Thymus (tissue), 11 donors: ENCODE results near the gene MRAS. TPM values are rescaled to one million over a fixed set of nuclear protein-coding genes. Genes with fewer than 3 reads are reported as not detected.

Experiments used
- DNase-seq, 9 donors: peaks; one replicate each; pipeline ENCODE4 v3.0.0-alpha.2; 2013; ENCODE audit warnings: low spot score in 9 of 9, low read depth in 6 of 9, missing footprints in 1 of 9
- H3K27ac ChIP-seq, 2 donors: one replicate each; pipeline ENCODE4 v1.5.1; 2013; ENCODE audit warnings: control low read depth in 1 of 2, low read depth in 1 of 2, low read length in 1 of 2, mild to moderate bottlenecking in 1 of 2, moderate library complexity in 1 of 2
- H3K27me3 ChIP-seq, 2 donors: one replicate each; pipeline ENCODE4 v1.5.1; 2013; ENCODE audit warnings: low read length in 1 of 2; ENCODE audit not compliant: control insufficient read depth in 2 of 2, insufficient read depth in 1 of 2
- H3K36me3 ChIP-seq, 2 donors: one replicate each; pipeline ENCODE4 v1.5.1; 2013; ENCODE audit warnings: low read length in 1 of 2, mild to moderate bottlenecking in 1 of 2, moderate library complexity in 1 of 2; ENCODE audit not compliant: control insufficient read depth in 2 of 2, insufficient read depth in 2 of 2
- H3K4me1 ChIP-seq, 2 donors: one replicate each; pipeline ENCODE4 v1.5.1; 2013; ENCODE audit warnings: low read length in 2 of 2; ENCODE audit not compliant: control insufficient read depth in 2 of 2, insufficient read depth in 2 of 2
- H3K4me3 ChIP-seq, 2 donors: one replicate each; pipeline ENCODE4 v1.5.1; 2013; ENCODE audit warnings: low read length in 2 of 2, control low read depth in 1 of 2, mild to moderate bottlenecking in 1 of 2
- H3K9me3 ChIP-seq, 2 donors: one replicate each; pipeline ENCODE4 v1.5.1; 2013; ENCODE audit warnings: low read length in 1 of 2, mild to moderate bottlenecking in 1 of 2; ENCODE audit not compliant: control insufficient read depth in 2 of 2, insufficient read depth in 1 of 2
- WGBS: extraction: QIAGEN DNeasy Blood & Tissue Kit; methylation state at CpG from one replicate; pipeline ENCODE4 v1.1.7; 2013; 5-methylcytosine and 5-hydroxymethylcytosine counted together
- polyA plus RNA-seq: library from polyadenylated mRNA; stranded (reverse); fragments of 200-250 nt; gene quantifications from one replicate; pipeline ENCODE4 v1.2.3, GENCODE V29; 2013
- total RNA-seq: library from RNA; stranded (reverse); fragments of 120-200 nt; gene quantifications from one replicate; pipeline ENCODE4 v1.2.4, GENCODE V29; 2013
- donor health status: healthy.

The MRAS gene
- total and polyA plus RNA-seq, 2 donors, result 4.7 to 11.7 TPM

GRCh38 chr3:138362538-138362937 is 14.2 kb downstream of the MRAS start:
- Histone ChIP-seq H3K4me3 (no peak overlapping the region), H3K27me3 (no peaks in the 10 kb centered on the region), H3K27ac (no peak overlapping the region), H3K9me3 (no peaks in the 10 kb centered on the region), H3K4me1 (no peaks in the 10 kb centered on the region), H3K36me3 (no peaks in the 10 kb centered on the region)
- 98% methylated on average over 7 of the region's 7 CpGs for WGBS
- no peak for DNase-seq

GRCh38 chr3:138363322-138363721 is 14.9 kb downstream of the MRAS start:
- H3K4me1 ChIP-seq, result no peaks in the 10 kb centered on the region
- no peaks in the 10 kb centered on the region for H3K27me3 ChIP-seq
- 96% methylated on average over 4 of the region's 4 CpGs for WGBS
- H3K36me3 ChIP-seq, result no peaks in the 10 kb centered on the region
- H3K4me3 ChIP-seq, result no peak overlapping the region
- DNase-seq, result no peak
- H3K27ac ChIP-seq, result no peak overlapping the region
- H3K9me3 ChIP-seq, result no peaks in the 10 kb centered on the region

- H3K4me1 ChIP-seq, result no peaks in the 10 kb centered on the region
- no peaks in the 10 kb centered on the region for H3K9me3 ChIP-seq
- no peak for DNase-seq
- no peak overlapping the region for H3K4me3 ChIP-seq
- peaks cover 0 to 2% of the 10 kb centered on the region in 2 donors for H3K27me3 ChIP-seq
- WGBS, result 96% methylated on average over 6 of the region's 6 CpGs
- H3K36me3 ChIP-seq, result no peaks in the 10 kb centered on the region
- H3K27ac ChIP-seq, result no peak overlapping the region
Measured at GRCh38 chr3:138364356-138365252, 16.2 kb downstream of the MRAS start.

- H3K27ac ChIP-seq, result no peak overlapping the region
- no peak overlapping the region for H3K4me3 ChIP-seq
- WGBS, result 96% methylated on average over 4 of the region's 4 CpGs
- no peak for DNase-seq
- no peaks in the 10 kb centered on the region for H3K4me1 ChIP-seq
- H3K36me3 ChIP-seq, result no peaks in the 10 kb centered on the region
- peaks cover 0 to 2% of the 10 kb centered on the region in 2 donors for H3K27me3 ChIP-seq
- no peaks in the 10 kb centered on the region for H3K9me3 ChIP-seq
Measured at GRCh38 chr3:138365253-138365555, 16.8 kb downstream of the MRAS start.

GRCh38 chr3:138366006-138366759 is 17.8 kb downstream of the MRAS start:
- H3K4me3 ChIP-seq, result no peak overlapping the region
- 86% methylated on average over 8 of the region's 8 CpGs for WGBS
- DNase-seq, result no peak
- H3K27ac ChIP-seq, result no peak overlapping the region
- no peaks in the 10 kb centered on the region for H3K36me3 ChIP-seq
- no peaks in the 10 kb centered on the region for H3K9me3 ChIP-seq
- no peaks in the 10 kb centered on the region for H3K4me1 ChIP-seq
- peaks cover 0 to 2% of the 10 kb centered on the region in 2 donors for H3K27me3 ChIP-seq

GRCh38 chr3:138367326-138367850 is 19.0 kb downstream of the MRAS start:
- 94% methylated on average over 7 of the region's 7 CpGs for WGBS
- no peaks in the 10 kb centered on the region for H3K4me1 ChIP-seq
- H3K4me3 ChIP-seq, result no peak overlapping the region
- H3K9me3 ChIP-seq, result no peaks in the 10 kb centered on the region
- no peak for DNase-seq
- no peaks in the 10 kb centered on the region for H3K36me3 ChIP-seq
- no peak overlapping the region for H3K27ac ChIP-seq
- peaks cover 0 to 2% of the 10 kb centered on the region in 2 donors for H3K27me3 ChIP-seq

GRCh38 chr3:138367911-138368310 is 19.5 kb downstream of the MRAS start:
- DNase-seq, result no peak
- H3K27me3 ChIP-seq, result peaks cover 0 to 2% of the 10 kb centered on the region in 2 donors
- no peak overlapping the region for H3K4me3 ChIP-seq
- no peaks in the 10 kb centered on the region for H3K9me3 ChIP-seq
- H3K36me3 ChIP-seq, result no peaks in the 10 kb centered on the region
- no peak overlapping the region for H3K27ac ChIP-seq
- 78% methylated on average over 5 of the region's 5 CpGs for WGBS
- H3K4me1 ChIP-seq, result no peaks in the 10 kb centered on the region

- Histone ChIP-seq H3K4me1 (no peaks in the 10 kb centered on the region), H3K9me3 (no peaks in the 10 kb centered on the region), H3K27me3 (peaks cover 0 to 2% of the 10 kb centered on the region in 2 donors), H3K27ac (no peak overlapping the region), H3K4me3 (no peak overlapping the region), H3K36me3 (no peaks in the 10 kb centered on the region)
- 85% methylated on average over 8 of the region's 8 CpGs for WGBS
- DNase-seq, result no peak
Measured at GRCh38 chr3:138369151-138369900, 20.9 kb downstream of the MRAS start.
